Putamen (tissue), 1 donor: ENCODE data around the gene CFP.

Experiments used
- DNase-seq: peaks from one replicate; pipeline ENCODE4 v3.0.0-alpha.2; 2016; ENCODE audit warnings: low spot score

Gene CFP

DNA sequence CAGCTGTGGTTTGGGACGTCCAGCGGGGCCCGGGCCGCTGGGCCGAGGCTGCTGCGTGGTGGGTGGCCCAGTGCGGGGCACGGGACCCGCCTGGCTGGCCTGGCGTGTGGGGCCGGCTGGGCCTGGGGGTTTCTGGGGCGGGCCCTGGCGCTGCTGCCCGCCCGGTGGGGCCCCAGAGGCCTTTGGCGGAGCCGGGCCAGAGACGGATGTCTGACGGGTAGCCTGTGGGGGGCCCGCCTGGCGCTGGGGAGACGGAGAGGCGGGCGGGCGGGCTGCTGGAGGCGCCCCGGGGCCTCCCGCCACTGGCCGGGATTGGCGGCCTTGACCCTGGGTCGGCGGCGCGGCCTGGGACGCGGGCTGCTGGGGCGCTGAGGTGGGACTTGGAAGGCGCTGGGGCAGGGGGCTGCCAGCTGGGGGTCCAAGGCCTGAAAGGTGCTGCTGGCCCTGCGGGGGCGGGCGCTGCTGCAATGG, 55.6 kb downstream of the CFP start:
- no peak for DNase-seq

DNA sequence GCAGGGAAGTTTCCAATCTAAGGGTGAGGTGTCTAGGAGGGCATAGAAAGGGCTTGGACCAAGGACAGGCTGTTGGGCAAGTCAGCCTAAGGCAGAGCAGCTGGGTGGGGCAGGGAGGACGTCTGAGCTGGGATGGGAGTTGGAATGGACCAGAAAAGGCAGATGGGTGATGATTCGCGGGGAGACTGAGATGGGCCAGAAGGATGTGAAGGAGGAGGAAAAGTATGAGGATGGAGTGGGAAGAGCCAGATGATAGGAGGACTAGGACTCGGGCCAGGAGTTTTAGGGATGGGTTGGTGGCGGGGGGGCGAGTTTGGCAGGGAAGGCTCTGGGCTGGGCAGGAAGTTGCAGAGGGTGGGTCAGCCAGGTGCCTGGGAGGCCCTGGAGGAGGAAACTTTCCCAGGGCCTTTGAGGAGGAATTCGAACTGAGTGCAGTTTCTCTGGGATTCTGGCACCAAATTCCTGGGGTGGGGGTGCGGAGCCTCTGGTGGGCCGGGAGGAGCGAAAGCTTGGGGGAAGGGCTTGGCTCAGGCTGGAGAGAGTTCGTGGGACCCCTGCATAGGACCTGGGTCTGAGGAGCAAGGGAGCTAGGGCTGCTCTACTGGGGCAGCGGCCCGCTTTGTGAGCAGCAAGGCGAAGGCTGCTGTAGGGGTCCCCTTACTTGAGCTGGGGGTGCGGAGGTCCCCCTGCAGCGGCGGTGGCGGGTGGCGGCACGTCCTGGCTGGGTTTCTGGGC, 56.2 kb downstream of the CFP start:
- DNase-seq: no peak
